ENCODE results near the gene SORL1.

Gene SORL1

DNA sequence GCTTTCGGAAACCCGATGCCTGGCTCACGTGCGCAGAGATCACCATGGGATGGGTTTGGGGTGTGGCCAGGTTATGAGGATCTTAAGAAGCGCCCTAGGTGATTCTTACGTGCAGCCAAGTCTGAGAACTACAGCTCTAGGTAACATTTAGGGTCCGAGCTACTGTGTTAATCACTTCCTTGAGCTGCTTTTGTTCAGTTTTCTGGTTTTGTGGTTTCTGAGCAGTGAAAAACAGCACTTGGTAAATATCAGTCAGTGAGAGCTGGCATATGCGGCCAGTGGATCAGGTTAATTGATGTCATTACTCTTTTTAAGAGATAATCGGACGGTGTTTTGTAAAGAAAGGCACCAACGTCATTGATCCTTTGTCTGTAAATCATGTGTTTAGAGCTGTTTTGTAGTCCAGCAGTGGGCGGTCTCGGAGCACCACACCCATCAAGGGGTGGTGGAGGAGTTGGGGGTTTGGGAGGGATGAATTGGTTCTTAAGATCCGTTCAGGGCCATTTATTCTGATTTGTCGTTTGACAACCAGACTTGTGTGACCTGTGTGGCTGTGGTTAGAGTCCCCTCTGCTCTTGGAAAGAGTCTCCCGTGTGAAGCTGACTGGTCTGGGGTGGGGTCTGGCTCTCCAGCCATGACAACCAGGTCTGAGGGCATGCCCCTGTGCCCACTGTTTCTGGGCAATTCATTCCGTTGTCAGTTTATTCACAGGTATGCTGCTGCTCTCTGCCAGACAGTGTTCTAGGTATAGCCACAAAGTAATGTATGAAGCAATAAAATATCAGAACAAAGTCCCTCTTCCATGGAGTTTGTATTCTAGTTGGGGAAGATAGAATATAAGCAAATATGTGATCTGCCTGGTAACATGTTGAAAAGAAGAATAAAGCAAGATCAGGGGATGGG lies 62.6 kb downstream of the SORL1 start:
- no peak for DNase-seq

GRCh38 chr11:121515335-121515671 lies 63.2 kb downstream of the SORL1 start:
- DNase-seq = no peak

GRCh38 chr11:121517996-121518395 lies 65.9 kb downstream of the SORL1 start:
- no peak for DNase-seq

GRCh38 chr11:121520243-121521144 lies 68.4 kb downstream of the SORL1 start:
- no peak for DNase-seq

DNA sequence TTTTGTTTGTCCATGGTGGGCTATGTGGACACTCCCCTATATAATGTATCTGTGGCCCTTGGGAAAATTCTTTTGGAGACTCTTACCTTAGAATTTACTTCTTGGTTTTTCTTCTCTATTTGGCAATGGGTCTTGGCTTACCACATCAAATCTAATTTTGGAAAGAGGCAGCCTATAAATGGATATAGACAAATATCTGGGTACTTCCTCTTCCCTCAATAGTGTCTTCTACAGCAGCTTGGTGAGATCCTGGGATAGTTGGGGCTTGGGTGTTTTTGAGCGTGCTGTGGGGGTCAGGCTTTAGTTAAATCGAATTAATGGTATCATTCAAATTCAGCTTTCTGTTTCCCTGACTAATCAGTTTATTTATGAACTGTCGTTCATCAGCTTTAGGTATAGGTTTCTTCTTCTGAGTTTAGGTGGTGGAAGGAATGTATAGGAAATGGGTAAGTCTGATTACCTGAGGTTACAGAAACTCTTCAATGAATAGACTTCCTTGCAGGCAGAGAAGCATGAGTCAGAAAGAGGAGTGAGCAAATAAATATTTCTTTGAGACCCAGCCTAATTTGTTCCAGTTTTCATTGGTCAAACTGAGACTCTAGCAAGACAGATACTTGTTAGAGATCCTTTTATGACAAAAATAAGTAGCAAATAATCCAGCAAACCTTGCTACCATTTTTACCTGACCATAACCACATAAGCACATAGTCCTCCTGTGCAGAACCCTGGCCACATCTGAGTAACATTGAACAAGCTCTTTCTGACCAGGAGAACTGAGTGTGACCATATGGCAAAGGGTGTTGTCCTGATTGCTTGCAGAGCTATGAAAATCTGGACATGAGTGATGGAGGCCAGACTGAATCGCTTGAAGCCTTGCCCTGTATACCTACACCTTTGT lies 69.3 kb downstream of the SORL1 start:
- no peak for DNase-seq

GRCh38 chr11:121522043-121522941 lies 70.2 kb downstream of the SORL1 start:
- no peak for DNase-seq

DNA sequence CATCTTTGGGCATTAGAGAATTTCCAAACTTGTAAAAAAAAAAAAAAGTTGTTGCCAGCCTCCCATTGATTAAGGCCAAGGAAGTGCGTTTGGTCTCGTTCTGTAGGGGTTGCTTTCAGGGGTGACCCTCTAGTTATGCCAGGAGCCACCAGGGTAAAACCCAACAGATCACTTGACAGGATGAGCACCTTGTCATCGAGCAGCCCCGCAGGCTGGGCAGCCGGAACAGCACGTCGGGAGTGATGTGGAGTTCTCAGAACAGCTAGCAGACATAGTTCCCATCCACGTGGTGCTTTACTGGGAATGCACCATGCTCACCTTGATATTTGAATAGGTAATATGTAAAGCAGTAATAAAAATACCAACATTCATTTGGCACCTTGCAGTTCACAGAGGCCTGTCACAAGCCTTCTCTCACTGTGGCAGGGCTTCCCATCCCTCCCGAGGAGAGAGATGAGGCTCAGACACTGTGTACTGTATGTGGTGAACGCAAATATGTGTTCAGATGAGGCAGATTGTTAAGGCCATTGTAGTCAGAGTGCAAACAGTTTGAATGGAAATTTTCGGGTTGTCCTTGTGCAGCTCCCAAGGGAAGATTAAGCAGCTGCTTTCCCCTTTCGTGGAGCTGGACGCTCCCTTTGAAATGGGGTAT lies 71.6 kb downstream of the SORL1 start:
- no peak for DNase-seq

DNA sequence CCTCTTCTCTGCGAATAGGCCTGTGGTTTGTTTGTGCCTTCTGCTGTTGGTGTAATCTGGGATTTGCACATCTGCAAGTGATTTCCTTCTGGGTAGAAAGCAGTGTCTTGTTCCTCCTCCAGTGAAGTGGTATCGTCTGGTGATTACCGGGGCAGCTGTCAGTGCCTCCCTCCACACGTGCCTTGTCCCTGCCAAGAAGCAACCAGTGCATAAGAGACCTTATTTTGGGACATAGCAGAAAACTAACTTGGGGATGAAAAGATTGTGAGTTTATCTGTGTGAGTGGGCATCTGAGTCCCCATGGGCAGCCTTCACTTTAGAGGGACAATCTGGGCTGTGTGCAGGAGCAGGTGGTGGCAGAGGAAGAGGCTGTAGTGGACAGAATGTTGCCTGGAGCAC lies 72.1 kb downstream of the SORL1 start:
- DNase-seq = peak; percentile 69

DNA sequence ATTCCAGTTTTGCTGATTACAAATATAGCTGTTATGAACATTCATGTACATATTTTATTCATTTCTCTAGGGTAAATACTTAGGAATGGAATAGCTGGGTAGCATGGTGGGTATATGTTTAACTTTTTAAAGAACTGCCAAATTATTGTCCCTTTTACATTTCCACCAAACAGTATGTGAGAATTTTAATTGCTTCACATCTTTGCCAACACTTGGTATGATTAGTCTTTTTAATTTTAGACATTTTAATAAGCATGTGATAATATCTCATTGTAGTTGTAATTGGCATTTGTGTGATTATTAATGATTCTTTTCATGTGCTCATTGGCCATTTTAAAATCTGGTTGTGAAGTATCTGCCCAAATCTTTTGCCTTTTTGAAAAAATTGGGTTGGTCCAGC lies 73.3 kb downstream of the SORL1 start:
- DNase-seq = no peak

GRCh38 chr11:121530257-121530656 lies 78.1 kb downstream of the SORL1 start:
- no peak for DNase-seq

DNA sequence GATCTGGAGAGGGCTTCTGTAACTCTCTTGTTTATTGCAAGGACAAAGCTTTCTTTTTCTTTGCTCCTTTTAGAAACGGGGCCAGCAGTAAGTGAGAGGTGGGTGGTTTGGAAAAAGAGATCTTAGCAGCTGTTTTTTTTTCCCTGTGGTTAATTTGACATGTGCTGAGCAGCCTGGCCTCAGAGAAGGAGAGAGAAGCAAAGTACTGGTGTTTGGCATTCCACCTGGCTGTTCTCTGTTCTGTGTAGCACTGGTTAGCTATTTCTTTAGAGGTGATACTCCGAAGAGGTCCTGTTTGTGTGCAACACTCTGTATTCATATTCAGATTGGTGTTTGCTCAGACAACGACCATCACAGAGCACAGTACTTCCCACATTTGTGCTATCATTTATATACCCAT lies 81.5 kb downstream of the SORL1 start:
- DNase-seq = no peak

DNA sequence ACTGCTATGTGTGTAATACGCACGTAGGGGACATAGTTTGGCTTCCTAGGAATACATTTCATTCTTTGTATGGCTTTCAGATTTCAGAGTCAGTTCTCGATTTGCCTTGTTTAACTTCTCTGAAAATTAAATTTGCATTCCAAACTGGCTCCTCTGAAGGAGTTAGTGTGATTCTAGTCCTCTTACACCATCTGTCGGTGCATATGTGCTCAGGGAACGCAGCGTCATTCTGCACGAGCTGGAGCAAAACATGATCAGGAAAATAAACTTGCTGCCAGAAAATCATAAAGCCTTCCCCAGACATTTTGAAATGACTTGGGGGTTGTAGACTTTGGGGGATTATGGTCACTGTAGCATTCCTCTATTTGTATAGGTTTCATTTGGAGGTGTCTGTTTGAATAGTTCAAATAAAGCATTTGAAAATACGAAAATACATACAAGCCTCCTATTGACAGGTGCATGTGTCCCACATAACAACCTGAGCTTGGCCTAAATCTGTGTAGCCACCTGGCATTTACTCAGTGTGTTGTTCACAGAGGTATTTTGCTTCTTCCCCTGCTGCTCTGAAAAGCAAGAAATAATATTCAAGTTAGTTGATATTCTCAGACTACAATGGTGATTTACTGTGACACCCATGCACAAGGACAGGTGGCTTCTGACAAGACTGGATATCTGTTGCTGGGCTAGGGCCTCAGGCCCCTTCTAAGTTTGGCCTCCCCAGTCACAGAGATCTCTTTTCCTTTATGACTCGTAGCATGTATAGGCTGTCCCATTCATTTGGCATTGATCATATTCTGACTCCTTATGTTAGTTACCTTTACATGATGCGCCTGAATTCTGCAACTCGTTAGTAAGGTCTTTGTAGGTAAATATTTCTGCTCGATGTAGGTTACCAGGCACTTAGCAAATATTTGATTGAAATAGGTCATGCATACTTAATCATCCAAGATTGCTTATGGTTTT lies 82.3 kb downstream of the SORL1 start:
- peak; percentile 53 for DNase-seq

GRCh38 chr11:121535129-121535796 lies 83.1 kb downstream of the SORL1 start:
- DNase-seq = no peak

DNA sequence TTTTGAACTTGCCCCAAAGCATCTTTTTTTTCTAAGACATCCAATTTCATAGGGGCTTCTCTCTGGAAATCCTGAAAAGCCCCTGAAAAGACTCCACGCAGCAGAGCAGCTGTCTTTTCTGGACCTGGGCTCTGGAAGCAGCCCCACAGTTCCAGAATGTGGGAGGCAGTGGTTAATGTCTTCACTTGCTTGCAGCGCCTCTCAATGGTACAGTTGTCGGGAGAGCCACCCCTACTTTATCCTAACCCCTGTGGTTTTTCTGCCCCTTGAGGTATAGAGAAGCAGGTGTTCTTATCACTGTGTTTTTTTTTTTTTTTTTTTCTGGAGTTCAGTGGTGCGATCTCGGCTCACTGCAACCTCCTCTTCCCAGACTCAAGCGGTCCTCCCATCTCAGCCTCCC lies 84.0 kb downstream of the SORL1 start:
- no peak for DNase-seq

GRCh38 chr11:121538054-121538453 lies 85.9 kb downstream of the SORL1 start:
- DNase-seq = no peak

- DNase-seq = no peak
Observed at GRCh38 chr11:121539000-121539399, 86.9 kb downstream of the SORL1 start.

GRCh38 chr11:121540627-121541026 lies 88.5 kb downstream of the SORL1 start:
- DNase-seq = no peak

DNA sequence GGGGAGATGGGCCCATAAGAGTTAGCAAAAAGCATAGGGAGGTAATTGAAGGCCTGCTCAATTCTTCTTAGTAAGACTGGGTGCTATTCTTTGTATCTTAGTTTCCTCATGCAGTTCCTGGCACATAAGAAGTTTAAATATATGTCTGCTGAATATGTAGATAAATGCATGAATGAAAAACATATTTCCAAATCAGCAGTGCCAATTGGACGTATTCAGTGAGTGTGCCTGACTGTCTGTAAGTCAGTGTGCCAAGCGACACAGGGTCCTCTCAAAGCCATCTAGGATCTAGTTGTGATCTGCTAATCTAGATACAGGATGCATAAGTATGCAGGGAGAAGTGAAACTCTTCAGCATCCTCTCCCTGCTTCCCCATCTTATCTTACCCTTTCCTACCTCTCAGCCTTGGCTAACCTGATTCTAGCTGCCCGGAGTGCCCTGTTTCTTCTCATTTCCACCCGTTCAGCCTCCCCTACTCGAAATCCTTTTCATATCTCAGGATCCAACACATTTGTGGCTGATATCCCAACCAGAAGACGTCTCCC lies 91.8 kb downstream of the SORL1 start:
- no peak for DNase-seq

GRCh38 chr11:121544956-121545355 lies 92.8 kb downstream of the SORL1 start:
- DNase-seq = peak; percentile 34
